BLaER1 (cell line): ENCODE data around the gene GARIN5B.
A peak's percentile ranks its signal among the peaks of the same experiment; 100 is the strongest.

Experiments used
- H3K27ac ChIP-seq: shearing (Covaris generic); formaldehyde crosslinking; 2 replicates; pipeline ENCODE4 v1.8.1; 2022
- H3K27me3 ChIP-seq: shearing (Covaris generic); formaldehyde crosslinking; 2 replicates; pipeline ENCODE4 v1.8.1; 2022
- H3K36me3 ChIP-seq: shearing (Covaris generic); formaldehyde crosslinking; 2 replicates; pipeline ENCODE4 v1.8.1; 2022
- H3K4me1 ChIP-seq: shearing (Covaris generic); formaldehyde crosslinking; 2 replicates; pipeline ENCODE4 v1.8.1; 2022
- H3K4me2 ChIP-seq: shearing (Covaris generic); formaldehyde crosslinking; 2 replicates; pipeline ENCODE4 v1.8.1; 2022
- H3K4me3 ChIP-seq: shearing (Covaris generic); formaldehyde crosslinking; 2 replicates; pipeline ENCODE4 v1.8.1; 2022
- H3K9ac ChIP-seq: shearing (Covaris generic); formaldehyde crosslinking; 2 replicates; pipeline ENCODE4 v1.8.1; 2022
- H3K9me3 ChIP-seq: shearing (Covaris generic); formaldehyde crosslinking; 2 replicates; pipeline ENCODE4 v1.8.1; 2022
- H4K20me1 ChIP-seq: shearing (Covaris generic); formaldehyde crosslinking; 2 replicates; pipeline ENCODE4 v1.8.1; 2022
- Cebpa-rat ChIP-seq: shearing (Covaris generic); IDR thresholded peaks from 2 replicates; pipeline ENCODE4 v1.8.1; 2022

GARIN5B gene

DNA sequence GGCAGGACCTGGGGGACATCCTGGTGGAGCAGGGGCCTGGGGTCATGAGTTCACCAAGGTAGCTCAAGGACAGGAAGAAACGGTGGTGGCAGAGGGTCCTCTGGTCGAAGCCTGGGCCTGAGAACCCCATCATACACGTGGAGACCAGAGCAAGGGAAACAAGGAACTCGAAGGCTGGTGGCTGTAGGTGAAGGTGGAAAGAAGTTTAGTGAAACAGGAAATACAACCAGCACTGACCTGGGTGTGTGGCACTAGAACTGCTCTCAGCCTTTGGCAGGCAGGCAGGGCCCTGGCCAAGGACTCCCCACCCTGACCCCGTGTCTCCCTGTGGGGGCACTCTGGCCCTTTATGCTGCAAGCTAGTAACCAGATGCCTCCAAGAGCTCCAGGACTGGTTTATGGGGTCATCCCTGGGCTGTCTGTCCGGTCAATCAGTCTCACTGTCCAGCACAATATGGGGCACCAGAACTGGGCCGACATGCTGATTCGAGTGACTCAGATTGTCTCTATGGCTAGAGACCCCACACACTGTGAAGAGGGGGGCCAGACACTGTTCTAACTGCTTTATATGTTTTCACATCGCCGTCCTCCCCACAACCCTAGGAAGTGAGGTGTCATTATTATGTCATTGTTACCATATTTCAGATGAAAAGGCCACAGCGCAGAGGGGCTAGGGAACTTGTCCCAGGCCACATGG is 12.3 kb downstream of the GARIN5B start:
- H3K9me3 ChIP-seq = no peaks in the 10 kb centered on the region
- no peak for TF ChIP-seq Cebpa-rat
- no peak overlapping the region for H3K4me2 ChIP-seq
- H4K20me1 ChIP-seq = 0 out of 2 replicates have a peak, but pooled peaks cover 4% of the 10 kb centered on the region
- peaks cover 68% of the 10 kb centered on the region for H3K4me1 ChIP-seq
- peaks cover 47% of the 10 kb centered on the region for H3K27me3 ChIP-seq
- no peak overlapping the region for H3K4me3 ChIP-seq
- H3K27ac ChIP-seq = no peak overlapping the region
- H3K36me3 ChIP-seq = peaks cover 15% of the 10 kb centered on the region
- no peak overlapping the region for H3K9ac ChIP-seq

DNA sequence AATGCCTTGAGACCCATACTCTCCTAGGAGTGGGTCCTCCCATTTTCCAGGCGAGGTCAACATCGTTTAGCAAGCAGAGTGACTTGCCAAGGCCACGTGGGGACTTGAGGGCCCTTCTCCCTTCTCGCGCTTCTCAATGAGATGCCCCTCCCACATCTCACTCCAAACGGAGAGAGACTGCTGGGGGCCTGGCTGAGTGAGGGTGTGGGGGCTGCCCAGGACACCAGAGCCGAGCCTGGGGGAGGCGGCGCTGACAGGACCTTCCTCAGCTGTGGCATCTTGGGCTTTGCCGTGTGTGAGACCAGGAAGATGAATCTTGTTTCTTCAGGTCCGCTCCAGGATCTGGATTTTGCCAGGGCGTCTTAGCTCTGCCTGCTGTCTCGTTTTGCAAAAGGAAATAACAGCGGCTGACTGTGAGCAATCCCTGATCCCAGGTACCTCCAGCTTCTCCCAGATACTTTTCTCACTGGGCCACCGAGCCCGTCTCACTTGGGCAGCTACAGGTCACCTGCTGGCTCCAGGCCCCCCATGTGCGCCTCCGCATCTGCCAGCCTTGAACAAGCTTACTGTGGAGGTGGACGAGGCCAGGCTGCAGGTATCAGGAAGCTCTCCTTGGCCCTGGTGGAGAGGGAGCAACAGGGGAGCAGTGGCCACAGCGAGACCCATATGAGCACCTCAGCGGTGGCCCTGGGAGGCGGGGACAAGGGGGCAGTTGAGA is 14.6 kb downstream of the GARIN5B start:
- Histone ChIP-seq H3K27me3 (peaks cover 25% of the 10 kb centered on the region), H3K4me2 (peak overlapping the region; percentile 74), H3K36me3 (peaks cover 38% of the 10 kb centered on the region), H3K9ac (peak overlapping the region; percentile 0; the same call in 1 of the 2 replicates), H3K4me1 (peaks cover 75% of the 10 kb centered on the region), H3K27ac (peak overlapping the region; percentile 44), H3K4me3 (no peak overlapping the region), H4K20me1 (no peaks in the 10 kb centered on the region), H3K9me3 (no peaks in the 10 kb centered on the region)
- TF ChIP-seq Cebpa-rat = no peak

DNA sequence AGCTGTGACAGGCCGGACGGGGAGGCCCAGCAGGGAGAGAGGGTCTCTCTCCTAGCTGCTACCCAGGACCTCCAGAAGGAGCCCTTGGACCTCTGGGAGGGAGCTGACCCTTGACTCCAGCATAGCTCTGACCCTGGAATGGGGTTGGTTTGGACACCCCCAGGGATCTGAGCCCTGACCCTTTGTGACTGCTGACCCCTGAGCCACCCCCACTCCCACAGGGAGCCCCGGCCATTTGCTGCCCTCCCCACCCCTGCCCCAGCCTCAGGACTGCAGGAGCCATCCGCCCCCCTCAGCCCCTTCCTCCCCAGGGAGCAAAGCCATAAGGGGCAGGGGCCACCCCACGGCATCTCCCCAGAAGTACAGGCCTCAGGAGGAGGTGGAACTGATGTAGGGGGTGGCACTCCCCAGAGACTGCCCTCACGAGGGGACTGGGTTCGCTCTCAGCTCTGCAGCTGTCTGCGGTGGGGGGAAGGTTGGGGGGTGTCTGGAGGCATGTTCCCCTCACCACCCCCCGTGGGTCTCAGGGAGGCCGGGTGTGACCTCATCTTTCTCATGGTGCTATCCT is 15.5 kb downstream of the GARIN5B start:
- Histone ChIP-seq H3K27me3 (peaks cover 16% of the 10 kb centered on the region), H3K9ac (peak overlapping the region; percentile 41; the same call in 1 of the 2 replicates), H3K4me2 (peak overlapping the region; percentile 74), H3K27ac (peak overlapping the region; percentile 44), H3K36me3 (peaks cover 48% of the 10 kb centered on the region), H3K9me3 (no peaks in the 10 kb centered on the region), H3K4me3 (no peak overlapping the region), H4K20me1 (no peaks in the 10 kb centered on the region; the same call in 1 of the 2 replicates), H3K4me1 (peaks cover 75% of the 10 kb centered on the region)
- no peak for TF ChIP-seq Cebpa-rat

DNA sequence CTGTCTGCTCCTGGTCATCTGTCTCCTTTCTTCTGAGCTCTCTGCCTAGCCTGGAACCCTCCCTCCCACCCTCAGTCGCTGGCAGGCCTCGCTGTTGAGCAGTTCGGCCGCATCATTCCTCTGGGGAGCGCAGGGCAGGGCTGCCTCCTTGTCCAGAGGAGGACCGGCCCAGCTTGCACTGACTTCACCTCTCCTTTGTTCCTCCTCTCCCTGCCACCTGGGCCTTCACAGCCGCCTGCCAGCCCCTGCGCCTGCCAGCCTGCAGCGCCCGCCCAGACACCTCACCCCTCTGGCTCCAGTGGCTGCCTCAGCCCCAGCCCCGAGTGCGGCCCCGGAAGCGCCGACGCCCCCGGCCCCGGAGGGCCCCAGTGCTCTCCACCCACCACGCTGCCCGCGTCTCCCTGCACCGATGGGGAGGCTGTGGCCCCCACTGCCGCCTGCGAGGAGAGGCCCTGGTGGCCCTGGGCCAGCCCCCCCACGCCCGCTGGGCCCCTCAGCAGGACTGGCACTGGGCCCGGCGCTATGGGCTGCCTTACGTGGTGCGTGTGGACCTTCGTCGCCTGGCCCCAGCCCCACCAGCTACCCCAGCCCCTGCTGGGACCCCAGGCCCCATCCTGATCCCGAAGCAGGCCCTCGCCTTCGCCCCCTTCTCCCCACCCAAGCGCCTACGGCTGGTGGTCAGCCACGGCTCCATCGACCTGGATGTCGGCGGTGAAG is 16.2 kb downstream of the GARIN5B start:
- Histone ChIP-seq H3K9me3 (no peaks in the 10 kb centered on the region), H3K9ac (peak overlapping the region; percentile 41; the same call in 1 of the 2 replicates), H3K36me3 (peaks cover 54% of the 10 kb centered on the region), H3K27ac (peak overlapping the region; percentile 44; the same call in 1 of the 2 replicates), H3K4me1 (peaks cover 75% of the 10 kb centered on the region), H3K4me3 (no peak overlapping the region), H3K4me2 (peak overlapping the region; percentile 74), H4K20me1 (peaks cover 6% of the 10 kb centered on the region), H3K27me3 (peaks cover 9% of the 10 kb centered on the region)
- TF ChIP-seq Cebpa-rat = no peak

DNA sequence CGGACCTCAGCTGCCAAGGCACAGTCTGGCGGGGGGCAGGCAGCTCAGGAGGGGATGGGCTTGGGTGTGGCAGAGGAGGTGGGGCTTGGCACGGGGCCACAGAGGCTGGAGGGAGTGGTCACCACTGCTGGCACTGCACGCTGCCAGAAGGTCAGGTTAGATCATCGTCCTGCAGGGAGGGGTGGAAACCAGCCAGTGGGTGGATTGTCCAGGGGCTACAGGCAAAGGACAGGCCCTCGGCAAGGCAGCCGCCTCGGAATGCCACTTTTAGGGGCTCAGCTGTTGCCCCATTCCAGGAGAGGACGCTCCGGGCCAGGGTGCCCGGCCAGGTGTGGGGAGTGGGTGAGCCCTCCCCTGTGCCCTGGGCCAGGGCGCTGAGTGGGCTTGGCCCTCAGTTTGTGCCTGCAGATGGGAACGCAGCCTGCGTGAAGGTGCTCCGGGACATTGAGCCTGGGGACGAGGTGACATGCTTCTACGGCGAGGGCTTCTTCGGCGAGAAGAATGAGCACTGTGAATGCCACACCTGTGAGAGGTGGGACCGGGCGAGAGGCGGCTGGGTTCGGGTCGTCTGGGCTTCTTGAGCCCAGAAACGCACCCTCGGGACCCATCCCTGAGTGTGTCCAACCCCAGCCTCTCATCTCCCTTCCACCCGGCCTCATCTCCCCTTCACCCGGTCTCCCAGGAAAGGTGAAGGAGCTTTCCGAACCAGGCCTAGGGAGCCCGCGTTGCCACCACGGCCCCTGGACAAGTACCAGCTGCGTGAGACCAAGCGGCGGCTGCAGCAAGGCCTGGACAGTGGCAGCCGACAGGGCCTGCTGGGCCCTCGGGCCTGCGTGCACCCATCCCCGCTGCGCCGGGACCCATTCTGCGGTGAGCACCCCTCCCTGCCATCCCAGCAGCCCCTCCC is 17.0 kb downstream of the GARIN5B start:
- H3K4me1 ChIP-seq = peaks cover 74% of the 10 kb centered on the region
- peaks cover 1% of the 10 kb centered on the region; the same call in 1 of the 2 replicates for H3K27me3 ChIP-seq
- H3K36me3 ChIP-seq = peaks cover 59% of the 10 kb centered on the region
- H3K9me3 ChIP-seq = no peaks in the 10 kb centered on the region
- 0 out of 2 replicates have a peak overlapping the region, but pooled peaks have one; percentile 19 for H3K9ac ChIP-seq
- no peak for TF ChIP-seq Cebpa-rat
- peaks cover 13% of the 10 kb centered on the region for H4K20me1 ChIP-seq
- 0 out of 2 replicates have a peak overlapping the region, but pooled peaks have one; percentile 38 for H3K27ac ChIP-seq
- H3K4me2 ChIP-seq = no peak overlapping the region
- no peak overlapping the region for H3K4me3 ChIP-seq

DNA sequence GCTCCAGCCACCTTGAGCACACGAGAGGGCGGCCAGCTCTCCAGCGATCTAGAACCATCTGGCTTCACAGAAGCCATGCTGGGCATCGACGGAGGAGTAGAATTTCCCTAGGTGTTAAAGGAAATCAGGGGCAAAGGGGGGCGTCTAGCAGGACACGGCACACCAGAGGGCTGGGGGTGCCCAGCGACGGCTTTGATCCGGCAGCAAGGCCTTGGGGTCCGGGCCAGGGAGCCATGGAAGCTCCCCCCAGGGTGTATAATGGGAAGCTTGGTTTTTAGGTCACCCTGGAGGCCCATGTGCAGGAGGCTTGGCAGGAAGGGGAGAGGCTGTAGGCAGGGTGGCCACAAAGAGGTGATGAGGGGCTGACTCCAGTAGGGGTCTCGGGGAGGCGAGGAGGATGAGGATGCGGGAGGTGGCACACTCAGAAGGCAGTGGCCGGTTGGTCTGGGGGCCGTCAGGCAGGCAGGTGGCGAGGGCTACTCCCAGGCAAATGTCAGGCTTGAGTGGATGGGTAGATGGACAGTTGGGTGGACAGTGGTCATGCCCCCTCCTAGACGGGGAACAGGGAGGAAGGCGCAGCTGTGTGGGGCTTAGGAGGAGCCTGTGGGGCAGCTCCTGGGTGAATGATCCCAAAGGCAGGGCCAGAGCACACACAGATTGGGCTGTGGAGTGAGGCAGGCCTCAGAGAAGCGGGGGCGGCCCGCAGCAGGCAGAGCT is 17.8 kb downstream of the GARIN5B start:
- H3K4me3 ChIP-seq = no peak overlapping the region
- no peak for TF ChIP-seq Cebpa-rat
- H3K27ac ChIP-seq = 0 out of 2 replicates have a peak overlapping the region, but pooled peaks have one; percentile 38
- H3K27me3 ChIP-seq = no peaks in the 10 kb centered on the region
- no peak overlapping the region for H3K4me2 ChIP-seq
- H4K20me1 ChIP-seq = peaks cover 13% of the 10 kb centered on the region
- H3K9me3 ChIP-seq = no peaks in the 10 kb centered on the region
- peaks cover 59% of the 10 kb centered on the region for H3K36me3 ChIP-seq
- 0 out of 2 replicates have a peak overlapping the region, but pooled peaks have one; percentile 19 for H3K9ac ChIP-seq
- H3K4me1 ChIP-seq = peaks cover 74% of the 10 kb centered on the region

DNA sequence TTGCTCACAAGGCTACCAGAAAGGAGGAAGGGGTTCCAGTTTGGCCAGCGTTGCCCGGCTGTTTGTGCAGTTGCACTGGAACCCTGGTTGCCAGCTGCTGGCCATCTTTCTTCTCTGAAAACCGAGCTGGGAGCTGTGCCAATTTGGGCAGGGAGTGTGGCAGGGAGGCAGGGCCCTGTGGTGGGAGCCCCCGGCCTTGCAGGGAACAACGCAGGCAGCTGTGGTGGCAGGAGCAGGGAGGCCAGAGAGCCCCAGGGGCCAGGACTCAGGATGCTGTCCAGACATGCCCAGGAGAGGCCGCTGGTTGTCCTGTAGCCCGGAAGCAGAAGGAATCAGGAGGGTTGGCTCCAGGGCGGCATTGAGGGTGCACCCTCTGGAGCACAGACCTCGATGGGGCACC is 18.6 kb downstream of the GARIN5B start:
- Histone ChIP-seq H3K4me2 (peak overlapping the region; percentile 28; the same call in 1 of the 2 replicates), H3K4me3 (no peak overlapping the region), H3K27me3 (no peaks in the 10 kb centered on the region), H3K9me3 (no peaks in the 10 kb centered on the region), H3K9ac (peak overlapping the region; percentile 45; the same call in 1 of the 2 replicates), H3K27ac (0 out of 2 replicates have a peak overlapping the region, but pooled peaks have one; percentile 4), H4K20me1 (peaks cover 13% of the 10 kb centered on the region), H3K36me3 (peaks cover 59% of the 10 kb centered on the region), H3K4me1 (peaks cover 70% of the 10 kb centered on the region)
- TF ChIP-seq Cebpa-rat = no peak
